Ureter (tissue), 1 donor: ENCODE measurements around the gene ACTN2. TPM values are rescaled to one million over a fixed set of nuclear protein-coding genes. Genes with fewer than 3 reads are reported as not detected.
"Not testable (repeated sequence)": the region's sequence is repeated elsewhere in the genome, so short reads cannot be mapped to it uniquely, and the experiment has no call there.

ENCODE experiments used
- DNase-seq: peaks from one replicate; pipeline ENCODE4 v3.0.0-alpha.2; 2020; ENCODE audit warnings: low spot score
- total RNA-seq: library from RNA; stranded (reverse); gene quantifications from one replicate; pipeline ENCODE4 v1.2.4, GENCODE V29; 2023
- donor health status: DM: yes; HTN: yes; CAD: no.

Gene ACTN2
- total RNA-seq = 6.7 TPM

- DNase-seq = peak; percentile 50
Observed at GRCh38 chr1:236685917-236686814, at the start of gene ACTN2. Gene ACTN2 (plus strand): TSS chr1:236686499. CDS start chr1:236686674, 175 bp downstream.

DNA sequence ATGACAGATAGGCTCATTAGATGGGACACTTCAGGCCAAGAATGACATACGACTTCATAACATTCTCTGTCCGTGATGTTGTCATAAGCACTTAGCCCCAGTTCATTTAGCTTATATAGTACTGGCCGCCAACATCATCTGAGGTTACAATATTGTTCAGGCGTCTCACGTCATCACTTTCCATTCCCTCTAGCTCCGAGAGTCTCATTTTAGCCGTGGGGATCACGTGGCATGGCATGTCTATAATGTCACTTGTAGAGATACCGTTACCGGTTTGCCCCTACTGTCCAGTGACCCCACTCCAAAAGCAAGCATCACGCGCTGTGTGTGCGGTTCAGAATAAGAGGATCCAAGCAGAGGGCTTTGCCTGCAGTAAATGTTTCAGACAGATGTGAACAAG, 47.4 kb upstream of the ACTN2 start:
- no peak for DNase-seq

GRCh38 chr1:236639686-236640085, 46.6 kb upstream of the ACTN2 start:
- no peak for DNase-seq

DNA sequence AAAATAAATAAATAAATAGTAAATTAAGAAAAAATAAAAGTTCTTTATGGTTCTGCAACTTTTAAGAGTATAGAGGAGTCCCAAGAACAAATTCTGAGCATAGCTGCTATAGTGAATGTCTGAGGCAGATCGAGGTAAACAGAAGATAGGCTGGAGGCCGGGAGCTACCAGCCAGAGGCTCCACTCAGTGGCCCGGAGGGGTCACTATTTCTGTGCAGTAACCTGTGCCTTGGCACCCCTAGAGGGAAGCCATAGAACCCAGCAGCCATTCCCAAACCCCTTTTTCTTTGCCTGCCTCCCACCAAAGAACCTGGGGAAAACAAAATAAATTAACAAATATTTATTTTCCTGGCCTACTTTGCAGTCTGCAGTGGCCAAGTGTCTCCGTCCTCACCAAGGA, 43.5 kb upstream of the ACTN2 start:
- DNase-seq = no peak

DNA sequence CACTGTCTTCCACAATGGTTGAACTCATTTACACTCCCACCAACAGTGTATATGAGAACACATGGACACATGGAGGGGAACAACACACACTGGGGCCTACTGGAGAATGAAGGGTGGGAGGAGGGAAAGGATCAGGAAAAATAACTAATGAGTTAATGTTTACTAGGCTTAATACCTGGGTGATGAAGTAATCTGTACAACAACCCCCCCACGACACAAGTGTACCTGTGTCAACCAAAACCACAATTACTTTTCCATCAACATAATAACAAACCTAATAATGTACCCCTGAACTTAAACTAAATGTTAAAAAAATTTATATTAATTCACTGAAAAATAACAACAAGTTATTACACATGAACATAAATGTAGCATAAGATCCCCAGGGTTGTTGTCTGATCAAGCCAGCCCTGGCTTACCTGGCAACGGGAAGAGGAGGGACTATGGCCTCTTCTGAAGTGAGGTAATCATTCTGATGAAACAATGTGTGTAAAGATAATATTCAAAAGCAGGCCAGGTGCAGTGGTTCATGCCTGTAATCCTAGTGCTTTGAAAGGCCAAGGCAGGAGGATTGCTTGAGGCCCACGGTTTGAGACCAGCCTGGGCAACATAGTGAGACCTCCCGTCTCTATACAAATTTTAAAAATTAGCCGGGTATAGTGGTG, 41.2 kb upstream of the ACTN2 start:
- DNase-seq = no peak

DNA sequence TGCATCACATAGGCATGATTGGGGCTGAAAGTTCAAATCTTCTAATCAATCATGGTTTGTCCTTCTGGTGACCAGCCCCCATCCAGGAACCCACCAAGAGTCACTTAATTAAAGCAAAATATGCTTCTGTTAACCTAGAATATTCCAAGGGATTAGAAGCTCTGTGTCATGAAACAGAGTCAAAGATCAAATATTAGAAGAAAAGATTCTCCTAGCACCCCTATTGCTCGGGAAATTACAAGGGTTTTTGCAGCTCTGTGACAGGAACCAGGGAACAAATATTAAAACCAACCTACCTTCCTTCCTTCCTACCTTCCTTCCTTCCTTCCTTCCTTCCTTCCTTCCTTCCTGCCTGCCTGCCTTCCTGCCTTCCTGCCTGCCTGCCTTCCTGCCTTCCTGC, 31.8 kb upstream of the ACTN2 start:
- no peak for DNase-seq

GRCh38 chr1:236654957-236655356, 31.3 kb upstream of the ACTN2 start:
- DNase-seq = no peak

GRCh38 chr1:236657398-236657797, 28.9 kb upstream of the ACTN2 start:
- DNase-seq = no peak

GRCh38 chr1:236659792-236660587, 26.3 kb upstream of the ACTN2 start:
- no peak for DNase-seq

DNA sequence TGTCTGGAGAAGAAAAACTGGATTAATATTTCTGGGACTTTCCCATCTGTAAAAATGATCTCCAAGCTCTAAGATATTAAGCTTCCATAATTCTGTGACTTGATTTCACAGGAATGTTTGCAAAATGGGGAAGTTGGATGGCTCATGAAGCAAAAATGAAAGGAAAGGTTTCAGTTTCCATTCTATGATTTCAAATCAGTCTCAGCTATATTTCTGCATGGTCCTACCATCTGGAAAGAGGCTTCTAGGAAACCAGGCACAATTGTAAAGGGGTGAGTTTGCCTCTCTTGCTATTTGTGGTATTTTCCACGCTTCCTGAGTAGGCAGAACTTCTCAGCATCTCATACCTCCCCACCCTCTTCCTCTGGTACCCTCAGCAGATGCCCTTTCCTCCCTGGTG, 22.4 kb upstream of the ACTN2 start:
- DNase-seq = no peak

GRCh38 chr1:236668909-236669308, 17.4 kb upstream of the ACTN2 start:
- not testable (repeated sequence) for DNase-seq

DNA sequence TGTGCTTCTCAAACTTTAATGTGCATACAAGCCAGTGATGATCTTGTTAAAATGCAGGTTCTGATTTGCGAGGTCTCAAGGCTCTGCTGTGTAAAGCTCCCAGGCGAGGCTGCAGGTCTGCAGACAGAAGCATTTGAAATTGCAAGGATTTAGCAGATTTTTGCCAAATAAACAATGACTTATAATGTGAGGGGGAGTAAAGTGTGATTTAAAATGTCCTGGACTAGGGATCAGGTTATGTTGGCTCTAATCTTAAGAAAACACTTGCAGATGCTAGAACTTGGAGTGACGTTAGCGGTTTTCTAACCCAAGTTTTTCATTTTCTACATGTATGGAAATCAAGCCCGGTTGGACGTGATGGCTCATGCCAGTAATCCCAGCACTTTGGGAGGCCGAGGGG, 16.2 kb upstream of the ACTN2 start:
- DNase-seq = no peak

GRCh38 chr1:236673289-236673919, 12.9 kb upstream of the ACTN2 start:
- DNase-seq = no peak

DNA sequence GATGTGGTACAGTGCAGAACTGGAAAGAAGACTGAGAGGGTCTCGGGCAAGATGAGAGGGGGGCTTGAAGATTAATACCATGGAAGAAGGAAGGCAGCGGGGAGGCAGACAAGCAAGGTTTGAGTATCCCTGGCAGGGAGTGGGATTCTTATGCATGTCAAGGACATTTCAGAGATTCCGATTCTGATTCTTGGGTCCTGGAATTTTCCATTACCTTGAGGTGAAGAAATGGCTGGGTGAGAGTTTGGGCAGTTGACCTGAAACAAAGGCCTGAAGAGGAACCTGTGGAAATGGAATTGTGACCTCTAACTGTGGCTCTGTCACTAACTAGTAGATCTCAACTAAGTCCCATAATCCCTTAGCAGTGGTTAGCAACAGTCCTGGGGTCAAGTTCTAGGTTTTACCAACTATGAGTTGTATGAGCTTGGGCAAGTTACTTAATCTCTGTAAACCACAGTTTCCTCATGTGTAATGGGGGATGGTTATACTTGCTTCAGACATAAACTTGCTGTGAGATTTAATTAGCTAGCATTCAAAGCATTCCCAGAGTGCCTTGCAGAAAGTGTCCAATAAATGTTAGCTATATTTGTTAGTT, 8.6 kb upstream of the ACTN2 start:
- no peak for DNase-seq

- no peak for DNase-seq
Observed at GRCh38 chr1:236681219-236681618, 5.1 kb upstream of the ACTN2 start.

DNA sequence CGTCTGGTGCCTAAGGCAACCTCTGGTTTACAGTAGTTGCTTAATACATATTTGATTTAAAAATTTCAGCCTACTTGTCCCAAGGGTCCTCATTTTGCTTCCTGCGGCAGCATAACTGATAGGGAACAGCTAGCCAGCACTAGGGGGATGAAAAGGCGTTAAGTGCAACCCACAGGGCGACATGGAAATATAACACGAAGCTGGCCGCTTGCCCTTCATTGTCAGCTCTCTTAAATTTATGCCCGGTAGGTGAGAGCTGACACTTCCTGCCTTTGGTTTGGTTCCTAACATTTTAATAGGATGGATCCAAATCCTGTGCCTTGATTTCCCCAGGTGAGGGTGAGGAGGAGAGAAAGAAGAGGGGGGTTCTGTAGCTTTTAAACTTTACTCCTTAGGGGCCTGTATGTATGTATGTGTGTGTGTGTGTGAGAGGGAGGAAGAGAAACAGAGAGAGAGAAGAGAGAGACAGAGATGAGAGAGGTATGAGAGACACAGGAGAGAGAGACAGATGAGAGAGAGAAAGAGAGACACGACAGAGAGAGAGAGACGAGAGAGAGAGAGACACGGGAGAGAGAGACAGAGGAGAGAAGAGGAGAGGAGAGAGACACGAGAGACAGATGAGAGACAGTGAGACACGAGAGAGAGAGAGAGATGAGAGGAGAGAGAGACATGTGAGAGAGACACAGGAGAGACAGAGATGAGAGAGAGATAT, 938 bp upstream of the ACTN2 start:
- no peak for DNase-seq

GRCh38 chr1:236686815-236687160, 489 bp downstream of the ACTN2 start:
- DNase-seq = no peak

DNA sequence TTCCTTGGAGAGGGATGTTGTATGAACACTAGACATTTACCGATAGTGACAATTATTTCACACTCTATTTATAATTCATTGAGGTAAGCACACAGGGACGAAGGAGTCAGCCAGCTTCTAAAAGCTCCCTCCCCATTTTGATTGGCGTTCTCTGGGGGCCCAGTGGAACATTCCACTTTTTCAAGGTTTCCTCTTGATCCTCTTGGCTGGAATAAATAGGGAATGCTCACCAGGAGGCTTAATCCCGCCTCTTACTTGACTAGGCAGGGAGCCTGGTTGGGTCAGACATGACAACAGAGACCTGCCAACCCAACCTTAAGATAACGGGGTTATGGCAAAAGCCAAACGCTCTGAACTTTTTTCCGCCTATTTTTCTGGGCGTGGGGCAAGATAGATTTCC, 974 bp downstream of the ACTN2 start:
- no peak for DNase-seq

GRCh38 chr1:236688705-236689104, 2.4 kb downstream of the ACTN2 start:
- no peak for DNase-seq

DNA sequence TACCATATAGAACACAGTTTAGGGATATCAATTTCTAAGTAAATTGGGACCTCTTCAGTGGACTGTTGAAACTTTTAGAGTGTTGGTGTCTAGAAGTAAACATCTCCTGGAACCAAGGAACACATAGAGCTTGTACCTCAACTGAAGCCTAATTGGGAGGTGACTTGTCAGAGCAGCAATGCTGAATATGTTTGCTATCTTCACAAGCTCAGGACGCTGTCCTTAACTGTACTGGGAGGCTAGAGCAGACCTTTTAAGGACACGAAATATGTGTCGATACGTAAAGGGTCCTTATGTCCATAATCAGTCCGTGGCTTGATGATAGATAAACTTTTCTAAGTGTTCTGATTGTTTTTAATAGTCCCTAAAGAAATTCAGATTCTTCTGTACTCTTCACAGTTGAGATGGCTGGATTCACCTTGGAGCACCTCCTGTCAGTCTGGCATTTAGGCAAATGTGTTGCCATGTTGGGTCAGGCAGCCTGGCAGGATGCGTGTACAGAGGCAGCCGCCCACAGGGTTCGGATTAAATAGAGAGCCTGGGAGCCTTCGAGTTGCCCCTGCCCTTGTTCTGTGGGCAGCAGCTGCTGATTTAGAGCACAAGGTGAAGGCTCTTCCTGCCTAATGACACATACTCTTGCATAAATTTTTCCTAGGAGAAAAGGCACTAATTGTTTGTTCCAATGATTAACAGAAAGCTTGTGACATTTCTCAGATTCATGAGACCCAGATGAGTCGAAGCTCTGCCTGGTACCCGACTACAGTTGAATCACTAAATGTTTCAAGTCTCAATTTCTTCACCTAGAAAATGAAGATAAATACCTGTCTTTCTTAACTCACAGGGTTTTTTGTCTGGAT, 3.6 kb downstream of the ACTN2 start:
- DNase-seq = no peak
